Loucy (cell line): Measurements from ENCODE around the gene KIR3DL3.
"Not testable (repeated sequence)": the region's sequence is repeated elsewhere in the genome, so short reads cannot be mapped to it uniquely, and the experiment has no call there.

Experiments used
- EZH2phosphoT487 ChIP-seq: fragments of 200-600 bp; IDR thresholded peaks from 2 replicates; pipeline ENCODE4 v1.6.1; 2018; ENCODE audit warnings: antibody characterized with exemption, mild to moderate bottlenecking, moderate library complexity, borderline replicate concordance
- TF ChIP-seq, protein P1 (sequence below): fragments of 200-600 bp; sonication (generic); conservative IDR thresholded peaks from 2 replicates; pipeline ENCODE4 v1.5.1; 2014; ENCODE audit warnings: mild to moderate bottlenecking, antibody characterized with exemption, low read length

DNA sequence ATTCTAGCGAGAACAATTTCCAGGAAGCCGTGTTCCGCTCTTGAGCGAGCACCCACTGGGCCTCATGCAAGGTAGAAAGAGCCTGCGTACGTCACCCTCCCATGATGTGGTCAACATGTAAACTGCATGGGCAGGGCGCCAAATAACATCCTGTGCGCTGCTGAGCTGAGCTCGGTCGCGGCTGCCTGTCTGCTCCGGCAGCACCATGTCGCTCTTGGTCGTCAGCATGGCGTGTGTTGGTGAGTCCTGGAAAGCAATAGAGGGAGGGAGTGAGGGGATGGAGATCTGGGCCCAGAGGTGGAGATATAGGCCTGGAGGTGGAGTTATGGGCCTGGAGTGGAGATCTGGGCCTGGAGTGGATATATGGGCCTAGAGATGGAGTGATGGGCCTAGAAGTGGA is 45.4 kb downstream of the KIR3DL3 start, which contains the start of gene KIR2DL1:
- TF ChIP-seq, protein P1, sequence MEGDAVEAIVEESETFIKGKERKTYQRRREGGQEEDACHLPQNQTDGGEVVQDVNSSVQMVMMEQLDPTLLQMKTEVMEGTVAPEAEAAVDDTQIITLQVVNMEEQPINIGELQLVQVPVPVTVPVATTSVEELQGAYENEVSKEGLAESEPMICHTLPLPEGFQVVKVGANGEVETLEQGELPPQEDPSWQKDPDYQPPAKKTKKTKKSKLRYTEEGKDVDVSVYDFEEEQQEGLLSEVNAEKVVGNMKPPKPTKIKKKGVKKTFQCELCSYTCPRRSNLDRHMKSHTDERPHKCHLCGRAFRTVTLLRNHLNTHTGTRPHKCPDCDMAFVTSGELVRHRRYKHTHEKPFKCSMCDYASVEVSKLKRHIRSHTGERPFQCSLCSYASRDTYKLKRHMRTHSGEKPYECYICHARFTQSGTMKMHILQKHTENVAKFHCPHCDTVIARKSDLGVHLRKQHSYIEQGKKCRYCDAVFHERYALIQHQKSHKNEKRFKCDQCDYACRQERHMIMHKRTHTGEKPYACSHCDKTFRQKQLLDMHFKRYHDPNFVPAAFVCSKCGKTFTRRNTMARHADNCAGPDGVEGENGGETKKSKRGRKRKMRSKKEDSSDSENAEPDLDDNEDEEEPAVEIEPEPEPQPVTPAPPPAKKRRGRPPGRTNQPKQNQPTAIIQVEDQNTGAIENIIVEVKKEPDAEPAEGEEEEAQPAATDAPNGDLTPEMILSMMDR, result not testable (repeated sequence)
- TF ChIP-seq EZH2phosphoT487, result not testable (repeated sequence)
